IPS DF 4.7 (cell line): ENCODE data around the gene SOX21.

Experiments
- DNase-seq: peaks from one replicate; pipeline ENCODE4 v3.0.0-alpha.2; 2013; ENCODE audit warnings: low spot score; ENCODE audit errors: extremely low read depth

SOX21 gene

DNA sequence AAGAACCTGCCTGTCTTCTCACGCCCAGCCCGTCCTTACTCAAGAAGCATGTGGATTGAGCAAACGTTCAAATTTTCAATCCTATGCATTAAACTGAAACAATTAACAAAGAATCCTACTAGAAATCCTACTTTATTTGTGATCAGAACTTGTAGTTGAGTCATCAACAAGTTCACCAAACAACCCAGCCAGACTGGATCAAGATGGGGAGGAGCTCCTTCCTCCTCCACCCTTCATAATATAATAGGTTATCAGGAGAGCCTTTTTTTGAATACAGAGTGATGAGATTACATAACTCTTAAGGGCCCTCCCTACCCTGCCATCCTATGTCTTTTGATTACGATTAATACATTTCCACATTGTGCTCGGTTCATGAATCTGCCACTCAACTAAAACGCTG lies 32.7 kb downstream of the SOX21 start:
- no peak for DNase-seq

- DNase-seq = no peak
These were observed 33.5 kb downstream of the SOX21 start for GRCh38 chr13:94678845-94679244.

GRCh38 chr13:94677799-94678198 lies 34.5 kb downstream of the SOX21 start:
- DNase-seq = no peak

- DNase-seq = peak; percentile 60
These were observed 37.6 kb downstream of the SOX21 start for GRCh38 chr13:94674609-94675348.

- no peak for DNase-seq
These were observed 38.5 kb downstream of the SOX21 start for GRCh38 chr13:94673851-94674250.

DNA sequence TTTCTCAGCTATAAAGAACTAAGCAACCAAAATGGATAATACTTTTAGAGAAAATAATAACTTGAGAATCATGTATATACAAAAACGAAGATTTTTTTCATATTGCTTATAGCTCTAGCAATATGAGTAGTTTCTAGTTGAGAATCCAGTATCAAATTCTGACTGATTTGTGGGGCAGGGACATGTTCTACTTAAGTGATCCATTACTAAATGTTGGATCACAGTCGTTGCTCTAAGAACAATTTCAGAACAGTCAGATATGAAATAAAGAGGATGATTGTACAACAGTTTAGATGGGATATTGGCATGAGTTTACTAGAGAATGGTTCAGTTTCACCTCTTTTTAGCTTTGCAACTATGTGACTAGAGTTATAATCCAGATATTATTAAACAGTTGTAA lies 39.9 kb downstream of the SOX21 start:
- DNase-seq = no peak

- DNase-seq = no peak
These were observed 45.2 kb downstream of the SOX21 start for GRCh38 chr13:94667190-94667589.

GRCh38 chr13:94666065-94666464 lies 46.3 kb downstream of the SOX21 start:
- no peak for DNase-seq

GRCh38 chr13:94664889-94665288 lies 47.5 kb downstream of the SOX21 start:
- no peak for DNase-seq

DNA sequence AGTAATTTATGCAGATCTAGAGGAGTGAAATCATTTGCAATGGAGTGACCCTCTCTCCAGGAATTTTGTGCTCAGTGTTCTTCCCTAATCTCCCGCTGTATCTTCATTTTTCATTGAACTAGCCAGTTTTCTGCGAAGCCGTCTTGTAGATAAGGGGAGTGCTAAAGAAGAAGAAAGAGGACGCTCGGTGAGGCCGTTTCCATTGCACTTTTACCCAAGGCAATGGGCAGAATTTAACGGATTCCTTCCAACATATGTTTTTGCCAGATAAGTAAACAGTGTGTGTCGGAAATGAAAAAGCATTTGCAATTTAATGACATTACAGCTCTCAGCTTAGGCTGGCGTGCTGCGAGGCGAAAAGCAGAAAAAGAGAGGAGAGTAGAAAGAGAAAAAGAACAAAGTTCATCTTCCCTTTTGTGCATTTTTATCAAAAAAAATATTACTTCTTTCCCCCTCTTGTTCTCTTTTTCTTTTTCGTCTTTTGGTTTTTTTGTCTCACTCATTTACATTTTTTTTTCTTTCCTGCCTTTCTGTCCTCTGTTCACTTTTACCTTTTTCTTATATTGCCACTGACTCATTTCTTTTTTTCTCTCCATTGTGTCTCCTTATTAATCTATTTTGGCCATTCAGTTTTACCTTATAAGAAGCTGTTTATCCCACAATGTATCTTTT lies 49.9 kb downstream of the SOX21 start:
- no peak for DNase-seq

- no peak for DNase-seq
These were observed 50.9 kb downstream of the SOX21 start for GRCh38 chr13:94661406-94661805.

GRCh38 chr13:94660695-94661326 lies 51.5 kb downstream of the SOX21 start:
- DNase-seq = no peak
